Activated T-helper 17 cell treated with anti-CD3 and anti-CD28 coated beads, Interleukin-2, amount 50 U/mL, for 72 hours (primary cell): ENCODE results near the gene HIP1R. TPM values are rescaled to one million over a fixed set of nuclear protein-coding genes. Genes with fewer than 3 reads are reported as not detected.
"Not testable (repeated sequence)": the region's sequence is repeated elsewhere in the genome, so short reads cannot be mapped to it uniquely, and the experiment has no call there.

Source experiments
- ATAC-seq: fragments of 150-1000 bp; cut with Tn5 transposase; replicated peaks from 2 replicates; pipeline ENCODE4 v1.10.0; 2021; ENCODE audit warnings: mild to moderate bottlenecking, moderate library complexity
- H3K27ac Mint-ChIP-seq: one replicate; pipeline ENCODE4 v1.8.0; 2022; ENCODE audit warnings: mixed read lengths
- H3K27me3 Mint-ChIP-seq: one replicate; pipeline ENCODE4 v1.8.0; 2022; ENCODE audit warnings: mixed read lengths
- H3K36me3 Mint-ChIP-seq: one replicate; pipeline ENCODE4 v1.8.0; 2022; ENCODE audit warnings: low read depth, mild to moderate bottlenecking, mixed read lengths
- H3K4me1 Mint-ChIP-seq: one replicate; pipeline ENCODE4 v1.8.0; 2022; ENCODE audit warnings: mixed read lengths
- H3K4me3 Mint-ChIP-seq: one replicate; pipeline ENCODE4 v1.8.0; 2022; ENCODE audit warnings: mild to moderate bottlenecking, mixed read lengths
- H3K9me3 Mint-ChIP-seq: one replicate; pipeline ENCODE4 v1.8.0; 2022; ENCODE audit warnings: mixed read lengths
- total RNA-seq, 2 donors: library from RNA; stranded (reverse); gene quantifications; one replicate each; pipeline ENCODE4 v1.2.3, GENCODE V29; 2022

HIP1R gene
- total RNA-seq, 2 donors from 2014 or later: 14.7 to 23.3 TPM

DNA sequence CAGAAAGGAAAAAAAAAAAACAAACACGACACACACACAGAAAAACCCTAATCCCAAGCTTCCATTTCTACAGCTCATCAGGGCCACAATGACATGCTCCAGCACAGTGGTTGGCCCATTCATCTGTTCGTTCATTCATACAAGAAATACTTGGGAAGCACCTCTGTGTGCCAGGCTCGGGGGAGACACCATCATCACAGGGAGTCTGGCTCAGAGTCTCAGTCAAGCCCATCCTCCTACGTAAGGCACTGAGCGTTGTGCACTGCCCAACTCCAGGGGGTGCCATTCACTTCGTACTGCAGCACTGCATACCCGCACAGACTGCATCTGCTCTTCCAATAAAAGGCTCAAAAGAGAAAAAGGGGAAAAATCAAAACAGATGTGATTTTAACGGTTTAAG lies 45.4 kb downstream of the HIP1R start:
- H3K36me3 Mint-ChIP-seq: peaks cover 32% of the 10 kb centered on the region
- ATAC-seq: no peak
- H3K9me3 Mint-ChIP-seq: no peaks in the 10 kb centered on the region
- peak overlapping the region; percentile 20 for H3K4me3 Mint-ChIP-seq
- no peaks in the 10 kb centered on the region for H3K27me3 Mint-ChIP-seq
- H3K4me1 Mint-ChIP-seq: peaks cover 62% of the 10 kb centered on the region
- peak overlapping the region; percentile 39 for H3K27ac Mint-ChIP-seq

DNA sequence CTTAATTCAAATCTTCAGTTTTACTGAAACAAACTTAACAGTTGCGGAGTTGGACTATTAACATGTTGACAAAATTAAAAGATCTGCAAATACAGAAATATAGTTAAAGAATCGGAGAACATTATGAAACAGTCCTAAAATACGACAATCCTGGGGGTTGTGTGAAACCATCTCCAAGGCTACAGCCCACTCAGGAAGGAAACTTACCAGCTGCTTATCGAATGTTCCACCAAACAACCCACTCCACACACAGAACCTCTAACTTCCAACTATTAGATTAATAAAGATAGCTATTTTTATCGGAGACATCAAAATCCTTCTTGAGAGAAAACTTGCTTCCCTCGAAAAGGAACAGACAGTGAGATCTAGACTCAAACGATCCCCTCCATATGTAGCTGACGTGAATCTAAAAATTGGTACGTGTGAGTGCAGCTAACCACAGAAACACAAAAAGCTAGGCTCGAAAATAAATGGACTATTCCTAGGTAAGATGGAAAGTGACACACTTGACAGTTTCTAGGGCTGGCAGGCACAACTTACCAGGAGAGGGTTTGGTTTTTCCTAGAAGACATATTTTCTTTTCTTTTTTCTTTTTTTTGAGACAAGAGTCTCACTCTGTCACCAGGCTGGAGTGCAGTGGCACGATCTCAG lies 47.8 kb downstream of the HIP1R start:
- ATAC-seq: peak; percentile 36
- Mint-ChIP-seq H3K4me3 (peak overlapping the region; percentile 61), H3K36me3 (peaks cover 22% of the 10 kb centered on the region)

DNA sequence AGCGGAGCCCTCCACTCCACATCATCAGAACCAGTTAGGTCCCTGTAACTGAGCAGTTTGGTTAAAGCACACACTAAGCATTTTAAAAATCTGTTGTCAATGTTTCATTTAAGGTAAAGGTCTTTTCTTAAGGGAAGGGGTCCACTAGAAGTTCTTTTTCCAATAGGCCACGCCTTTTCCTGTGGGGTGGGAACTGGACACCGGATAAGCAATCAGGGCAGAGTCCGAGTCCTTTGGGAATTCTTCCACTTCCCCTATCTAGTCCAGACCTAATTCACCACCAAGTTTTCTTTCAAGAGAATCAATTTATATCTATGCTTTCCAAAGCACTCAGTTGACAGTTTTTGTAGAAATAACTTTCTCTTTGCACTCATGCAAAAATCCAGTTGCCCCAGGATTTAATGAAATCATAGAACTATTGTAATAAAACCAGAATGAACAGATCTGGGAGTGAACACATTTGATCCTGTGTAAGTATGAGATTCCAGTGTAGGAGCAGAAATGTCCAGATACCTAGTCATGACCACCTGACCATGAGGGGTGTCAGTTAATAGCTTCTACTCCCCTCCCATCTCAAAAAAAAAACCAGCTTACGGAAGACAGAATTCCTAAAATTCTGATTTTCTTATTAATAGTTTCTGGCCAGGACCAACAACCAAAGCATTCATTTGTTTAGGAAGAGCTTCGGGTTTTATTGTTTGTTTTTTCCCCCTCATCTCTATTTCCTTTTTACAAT lies 49.0 kb downstream of the HIP1R start:
- ATAC-seq: no peak
- H3K36me3 Mint-ChIP-seq: peaks cover 20% of the 10 kb centered on the region
- H3K4me1 Mint-ChIP-seq: peaks cover 69% of the 10 kb centered on the region
- H3K9me3 Mint-ChIP-seq: no peaks in the 10 kb centered on the region
- H3K27ac Mint-ChIP-seq: no peak overlapping the region
- no peaks in the 10 kb centered on the region for H3K27me3 Mint-ChIP-seq
- H3K4me3 Mint-ChIP-seq: peak overlapping the region; percentile 61

More for the DNA sequence above, 47.8 kb downstream of the HIP1R start:
- H3K9me3 Mint-ChIP-seq: no peaks in the 10 kb centered on the region
- H3K27ac Mint-ChIP-seq: peak overlapping the region; percentile 58
- no peaks in the 10 kb centered on the region for H3K27me3 Mint-ChIP-seq
- H3K4me1 Mint-ChIP-seq: peaks cover 60% of the 10 kb centered on the region

DNA sequence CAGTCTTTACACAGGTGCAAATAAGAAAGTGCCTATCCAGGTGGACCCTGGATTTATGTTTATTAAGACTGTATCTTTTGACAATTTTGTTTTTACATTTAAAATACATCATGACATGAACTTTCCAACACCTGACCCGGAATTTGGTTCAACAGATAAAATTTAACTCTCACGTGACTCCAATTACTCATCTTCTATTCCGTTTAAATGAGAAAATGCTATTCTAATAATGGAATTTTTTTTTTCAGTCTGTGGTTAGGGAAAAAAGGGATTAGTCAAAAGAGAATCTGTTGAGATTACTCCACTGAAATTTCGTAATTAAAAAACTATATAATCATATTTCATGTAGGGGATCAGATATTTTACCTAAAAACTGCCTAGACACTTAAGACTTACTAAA lies 49.6 kb downstream of the HIP1R start:
- Mint-ChIP-seq H3K27me3 (no peaks in the 10 kb centered on the region), H3K27ac (no peak overlapping the region), H3K9me3 (no peaks in the 10 kb centered on the region), H3K36me3 (peaks cover 14% of the 10 kb centered on the region), H3K4me1 (peaks cover 67% of the 10 kb centered on the region), H3K4me3 (peak overlapping the region; percentile 61)
- ATAC-seq: no peak

DNA sequence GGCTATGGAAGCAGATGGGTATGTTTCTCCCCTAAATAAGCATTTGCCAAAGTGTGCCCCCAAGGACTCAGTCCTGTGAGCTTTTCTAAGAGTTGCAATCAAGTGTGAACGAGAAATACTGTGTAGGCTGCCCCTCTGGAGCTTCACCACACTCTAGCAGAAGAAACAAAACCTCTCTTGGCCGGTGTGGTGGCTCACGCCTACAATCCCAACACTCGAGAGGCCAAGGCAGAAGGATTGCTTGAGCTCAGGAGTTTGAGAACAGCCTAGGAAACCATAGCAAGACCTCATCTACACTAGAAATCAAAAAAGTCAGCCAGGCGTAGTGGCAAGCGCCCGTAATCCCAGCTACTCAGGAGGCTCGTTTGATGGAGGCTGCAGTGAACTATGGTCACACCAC lies 50.9 kb downstream of the HIP1R start:
- Mint-ChIP-seq H3K4me1 (peaks cover 63% of the 10 kb centered on the region), H3K4me3 (no peak overlapping the region), H3K27me3 (no peaks in the 10 kb centered on the region), H3K9me3 (no peaks in the 10 kb centered on the region), H3K27ac (no peak overlapping the region), H3K36me3 (peaks cover 1% of the 10 kb centered on the region)
- no peak for ATAC-seq

DNA sequence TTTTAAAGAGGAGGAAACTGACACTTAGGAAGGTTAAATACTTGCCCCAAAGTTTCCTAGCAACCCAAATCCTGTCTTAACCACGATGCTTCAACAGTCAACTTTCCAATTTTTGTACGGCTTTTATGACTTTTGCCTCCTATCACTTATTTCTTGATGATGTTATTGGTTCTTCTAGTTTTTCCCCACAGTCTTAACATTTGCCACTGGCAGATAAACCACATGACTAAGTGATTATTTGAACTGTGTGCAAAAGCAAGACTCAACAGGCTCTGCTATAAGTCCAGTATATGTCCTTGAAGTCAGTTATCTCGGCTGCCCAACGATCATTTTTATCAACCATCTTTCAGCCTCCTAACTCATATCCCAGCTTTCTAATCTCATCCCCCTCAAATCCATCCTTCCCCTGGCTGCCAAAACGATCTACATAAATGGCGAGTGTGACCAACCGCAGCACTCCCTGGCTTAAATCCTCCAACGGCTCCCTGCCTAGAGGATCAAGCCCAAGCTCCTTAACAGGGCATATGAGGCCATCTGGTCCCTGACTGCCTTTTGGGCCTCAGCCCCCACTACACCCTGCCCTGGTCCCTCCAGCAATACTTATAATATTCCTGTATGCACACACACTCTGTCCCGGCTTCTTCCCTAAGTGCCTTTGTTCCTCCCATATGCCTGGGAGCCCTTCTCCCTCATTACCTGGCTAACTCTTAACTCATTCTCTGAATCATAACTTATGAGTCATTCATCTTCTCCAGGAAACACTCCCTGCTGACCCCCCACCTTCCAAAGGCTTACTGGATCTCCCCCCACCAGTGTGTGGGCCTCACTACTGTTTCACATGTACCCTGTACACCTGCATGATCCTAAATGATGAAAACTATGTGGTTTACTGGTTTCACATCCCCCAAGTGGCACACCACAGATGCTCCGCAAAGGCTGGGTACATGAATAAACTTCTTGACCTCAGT lies 51.9 kb downstream of the HIP1R start:
- Mint-ChIP-seq H3K4me1 (peaks cover 66% of the 10 kb centered on the region), H3K9me3 (no peaks in the 10 kb centered on the region), H3K36me3 (no peaks in the 10 kb centered on the region), H3K27me3 (no peaks in the 10 kb centered on the region), H3K27ac (peak overlapping the region; percentile 69), H3K4me3 (peak overlapping the region; percentile 80)
- ATAC-seq: peak; percentile 74

DNA sequence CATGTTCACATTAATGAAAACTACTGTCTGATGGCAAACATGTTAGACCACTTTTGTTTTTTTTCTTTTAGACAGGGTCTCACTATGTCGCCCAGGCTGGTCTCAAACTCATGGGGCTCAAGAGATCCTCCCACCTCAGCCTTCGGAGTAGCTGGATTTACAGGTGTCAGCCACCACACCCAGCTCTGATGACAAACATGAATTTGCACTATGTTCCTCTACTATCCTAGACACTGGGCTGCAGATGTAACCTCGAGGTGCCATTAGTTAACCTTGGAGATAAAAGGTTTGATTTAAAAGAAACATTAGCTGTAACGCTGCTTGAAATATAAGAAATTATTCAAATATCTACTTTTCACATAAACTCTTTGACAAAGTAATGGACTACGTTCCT lies 52.6 kb downstream of the HIP1R start:
- peak; percentile 7 for ATAC-seq
- Mint-ChIP-seq H3K4me3 (peak overlapping the region; percentile 80), H3K36me3 (no peaks in the 10 kb centered on the region), H3K4me1 (peaks cover 63% of the 10 kb centered on the region), H3K27me3 (no peaks in the 10 kb centered on the region), H3K27ac (peak overlapping the region; percentile 69), H3K9me3 (no peaks in the 10 kb centered on the region)

DNA sequence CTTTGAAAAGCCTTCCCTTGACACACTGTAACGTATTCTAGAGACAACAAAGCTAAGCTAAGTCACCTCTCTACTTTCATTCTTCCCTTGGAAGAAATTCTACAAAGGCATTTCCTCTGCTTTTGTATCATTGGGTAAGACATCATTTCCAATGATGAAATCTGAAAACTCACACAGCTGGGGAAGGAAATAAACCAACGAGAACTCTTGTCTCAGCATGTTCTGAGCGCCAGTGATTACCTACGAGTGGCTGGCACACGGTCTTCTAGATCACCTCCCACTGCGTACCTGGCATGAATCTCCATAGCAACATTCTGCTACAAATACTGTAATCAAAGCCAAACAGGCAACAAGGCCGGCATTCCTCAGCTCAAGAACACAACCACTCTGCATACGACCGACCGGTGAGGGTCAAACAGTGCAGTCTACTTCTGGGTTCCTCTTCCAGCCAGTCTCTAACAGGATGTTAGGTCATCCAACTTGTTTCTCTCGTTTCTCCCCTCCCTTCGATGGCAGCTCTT lies 53.0 kb downstream of the HIP1R start:
- Mint-ChIP-seq H3K9me3 (no peaks in the 10 kb centered on the region), H3K27me3 (no peaks in the 10 kb centered on the region), H3K4me3 (peak overlapping the region; percentile 80), H3K4me1 (peaks cover 59% of the 10 kb centered on the region), H3K27ac (peak overlapping the region; percentile 69), H3K36me3 (peaks cover 2% of the 10 kb centered on the region)
- ATAC-seq: peak; percentile 63

DNA sequence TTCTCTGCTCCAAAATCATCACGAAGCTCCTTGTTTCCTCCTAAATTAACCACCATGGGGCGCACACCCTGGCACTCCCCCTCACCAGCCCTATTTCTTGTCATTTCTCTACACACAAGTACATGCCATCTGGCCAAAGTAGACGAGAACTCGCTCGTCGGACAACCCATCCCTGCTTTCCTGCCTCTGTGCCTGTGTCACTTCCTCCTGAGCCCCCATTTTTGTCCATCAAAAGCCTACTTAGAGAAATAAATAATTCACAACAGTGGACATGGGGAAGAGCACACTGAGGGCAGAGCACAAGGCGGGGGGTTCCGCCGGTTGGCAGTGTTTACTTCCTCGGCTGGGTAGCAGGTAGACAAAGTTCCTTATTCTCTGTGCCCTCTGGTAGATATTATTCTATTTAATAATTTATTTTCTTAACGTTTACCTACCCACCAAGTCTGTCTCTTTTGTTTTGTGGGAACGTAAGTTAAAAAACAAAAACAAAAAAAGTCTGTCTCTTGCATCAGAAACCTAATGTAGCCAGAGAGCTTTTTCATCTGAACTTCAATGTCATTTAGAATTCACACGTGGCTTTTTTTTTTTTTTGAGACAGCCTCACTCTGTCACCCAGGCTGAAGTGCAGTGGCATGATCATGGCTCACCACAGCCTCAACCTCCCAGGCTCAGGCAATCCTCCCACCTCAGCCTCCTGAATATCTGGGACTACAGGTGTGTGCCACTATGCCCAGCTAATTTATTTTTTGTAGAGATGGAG lies 54.7 kb downstream of the HIP1R start:
- Mint-ChIP-seq H3K4me1 (peaks cover 48% of the 10 kb centered on the region), H3K4me3 (peak overlapping the region; percentile 80), H3K27ac (peak overlapping the region; percentile 67), H3K36me3 (peaks cover 12% of the 10 kb centered on the region), H3K9me3 (no peaks in the 10 kb centered on the region), H3K27me3 (no peaks in the 10 kb centered on the region)
- ATAC-seq: no peak

DNA sequence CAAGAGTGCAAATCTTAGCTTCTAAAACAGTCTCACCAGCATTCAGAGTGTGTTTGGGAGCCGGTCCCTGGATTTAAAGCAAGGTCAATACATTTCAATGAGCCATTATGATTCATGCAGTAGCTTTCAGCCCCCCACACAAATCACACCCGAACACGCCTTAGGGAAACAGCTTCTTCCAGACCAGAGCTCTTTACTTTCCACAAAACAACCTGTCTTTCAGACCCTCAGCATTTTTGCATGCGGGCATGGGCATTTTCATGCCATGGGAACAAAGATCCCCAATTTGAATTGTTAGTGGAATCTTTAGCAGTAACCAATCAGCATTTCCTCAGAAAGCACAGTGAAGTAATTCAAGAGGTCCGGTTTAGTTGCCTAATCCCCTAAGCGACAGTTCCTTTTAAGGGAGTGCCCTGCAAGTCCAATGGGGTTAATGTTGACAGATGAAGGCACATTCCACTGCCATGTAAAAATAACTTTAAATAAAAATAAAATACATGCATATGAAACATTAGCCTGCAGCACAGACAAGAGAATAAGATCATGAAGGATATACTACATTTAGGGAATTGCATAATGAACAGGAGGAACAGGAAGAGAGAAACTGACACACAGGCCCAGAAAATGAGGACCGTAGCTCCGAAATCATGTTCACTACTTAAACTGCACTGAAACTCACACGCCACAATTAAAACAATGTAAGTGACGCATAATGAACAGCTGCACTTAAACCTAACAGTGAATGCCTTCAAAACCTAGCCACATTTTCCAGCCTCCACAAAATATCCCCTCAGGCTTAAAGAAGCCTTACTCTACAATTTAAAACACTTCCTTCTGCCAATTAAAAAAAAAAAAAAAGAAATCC lies 56.6 kb downstream of the HIP1R start:
- H3K27me3 Mint-ChIP-seq: no peaks in the 10 kb centered on the region
- no peak overlapping the region for H3K27ac Mint-ChIP-seq
- H3K9me3 Mint-ChIP-seq: peaks cover 4% of the 10 kb centered on the region
- peaks cover 29% of the 10 kb centered on the region for H3K36me3 Mint-ChIP-seq
- H3K4me1 Mint-ChIP-seq: peaks cover 56% of the 10 kb centered on the region
- H3K4me3 Mint-ChIP-seq: no peak overlapping the region
- ATAC-seq: no peak

DNA sequence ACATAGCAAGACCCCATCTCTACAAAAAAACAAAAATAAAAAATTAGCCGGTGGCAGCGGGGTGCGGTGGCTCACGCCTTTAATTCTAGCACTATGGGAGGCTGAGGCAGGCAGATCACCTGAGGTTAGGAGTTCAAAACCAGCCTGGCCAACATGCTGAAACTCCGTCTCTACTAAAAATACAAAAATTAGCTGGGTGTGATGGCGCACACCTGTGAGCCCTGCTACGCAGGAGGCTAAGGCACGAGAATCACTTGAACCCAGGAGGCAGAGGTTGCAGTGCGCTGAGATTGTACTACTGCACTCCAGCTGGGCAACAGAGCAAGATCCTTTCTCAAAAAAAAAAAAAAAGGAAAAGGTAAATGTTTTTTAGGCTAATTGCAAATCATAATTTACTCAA lies 57.5 kb downstream of the HIP1R start:
- H3K9me3 Mint-ChIP-seq, H3K27me3 Mint-ChIP-seq, ATAC-seq, H3K4me3 Mint-ChIP-seq, H3K27ac Mint-ChIP-seq: not testable (repeated sequence)
- Mint-ChIP-seq H3K36me3 (peaks cover 29% of the 10 kb centered on the region), H3K4me1 (peaks cover 48% of the 10 kb centered on the region)

DNA sequence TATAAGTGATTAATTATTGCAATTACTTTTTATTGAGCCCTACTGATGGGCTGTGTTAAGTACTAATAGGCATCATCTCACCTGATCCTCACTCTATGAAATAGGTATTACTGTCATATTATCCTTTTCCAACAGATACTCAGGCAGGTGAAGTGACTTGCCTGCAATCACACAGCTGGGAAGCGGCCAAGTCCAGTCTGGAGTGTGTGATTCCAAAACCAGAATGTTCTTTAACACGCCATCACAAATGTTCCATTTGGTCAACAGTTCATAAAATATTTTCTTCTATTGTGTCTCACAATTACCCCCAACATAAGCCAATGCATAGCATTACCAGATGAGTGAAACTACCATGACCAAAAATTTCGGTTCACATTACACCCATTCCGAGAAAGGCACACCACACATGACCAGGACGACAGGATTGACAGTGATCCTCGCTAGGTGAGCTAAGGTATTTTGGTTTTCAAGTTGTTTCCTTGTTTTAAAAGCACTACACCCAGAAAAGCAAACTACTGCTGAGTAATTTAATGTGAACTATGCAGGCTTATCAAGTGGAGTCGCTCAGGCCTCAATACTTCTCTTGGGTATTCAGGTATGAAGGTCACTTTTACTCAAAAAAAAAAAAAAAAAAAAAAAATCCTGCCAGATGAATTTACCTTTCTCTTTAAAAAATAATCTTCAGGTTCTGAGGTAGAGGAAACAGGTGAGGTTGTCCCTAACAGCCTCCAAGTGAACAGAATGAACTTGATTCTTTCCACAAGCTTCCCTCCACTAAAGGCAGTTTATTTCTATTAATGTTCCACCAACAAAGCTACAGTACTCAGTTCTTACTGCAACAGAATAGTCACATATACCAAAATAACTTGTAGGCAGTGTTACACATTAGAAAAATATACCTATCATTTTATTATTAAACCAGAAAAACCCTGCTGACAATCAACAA lies 58.2 kb downstream of the HIP1R start:
- no peaks in the 10 kb centered on the region for H3K27me3 Mint-ChIP-seq
- H3K27ac Mint-ChIP-seq: no peak overlapping the region
- ATAC-seq: no peak
- peaks cover 46% of the 10 kb centered on the region for H3K4me1 Mint-ChIP-seq
- peaks cover 29% of the 10 kb centered on the region for H3K36me3 Mint-ChIP-seq
- H3K4me3 Mint-ChIP-seq: peak overlapping the region; percentile 91
- peaks cover 4% of the 10 kb centered on the region for H3K9me3 Mint-ChIP-seq
